ENCODE data around the gene ADNP2. TPM values are rescaled to one million over a fixed set of nuclear protein-coding genes. Genes with fewer than 3 reads are reported as not detected.

ADNP2 gene
- total and polyA plus RNA-seq, 12 donors: 4.6 to 12.4 (median 10.8) TPM

DNA sequence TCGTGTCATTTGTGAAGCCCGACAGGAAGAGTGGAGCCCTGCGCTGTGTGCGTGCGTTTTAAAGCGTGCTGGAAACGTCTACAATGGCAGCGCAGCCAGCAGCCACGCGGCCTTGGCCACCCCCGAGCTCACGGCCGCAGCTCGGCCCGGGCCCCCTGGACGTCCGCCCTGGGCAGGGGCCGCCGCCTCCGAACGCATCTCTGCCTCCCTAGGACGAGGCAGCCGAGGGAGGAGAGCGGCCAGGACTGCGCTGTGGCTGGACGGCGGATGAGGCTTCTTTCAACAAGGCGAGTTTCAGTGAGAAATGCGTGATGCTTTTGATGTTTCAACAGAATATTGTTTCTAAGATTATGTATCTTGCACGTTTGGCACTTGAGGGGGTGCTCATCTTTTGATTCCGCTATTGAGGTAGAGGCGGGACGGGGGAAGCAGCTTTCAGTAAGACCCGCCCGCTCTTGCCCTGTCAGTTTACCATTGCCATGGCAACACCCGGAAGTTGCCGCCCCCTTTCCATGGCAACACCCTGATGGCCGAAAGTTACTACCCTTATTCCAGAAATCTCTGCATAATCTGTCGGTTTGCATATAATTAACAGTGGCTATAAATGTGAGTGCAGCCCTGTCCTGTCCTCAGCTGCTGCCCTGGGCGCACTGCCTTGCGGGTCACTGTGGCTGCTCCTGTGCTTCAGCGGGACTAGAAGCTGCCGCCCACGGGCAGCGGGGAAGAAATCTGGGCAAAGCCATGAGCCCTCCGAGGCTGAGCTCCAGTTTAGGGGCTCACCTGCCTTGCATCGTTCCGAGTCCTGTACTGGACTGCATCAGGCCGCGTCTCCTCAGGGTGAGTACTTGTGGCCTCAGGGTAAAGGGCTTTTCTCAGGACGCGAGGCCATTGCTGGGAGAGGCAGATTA is 38.6 kb downstream of the ADNP2 start:
- DNase-seq (peak; percentile 71 to 86), ATAC-seq (peak; percentile 90 to 98 (median 94))
- peak overlapping the region in 4 of 10 donors; percentile 7 to 47 (median 44) for H3K27ac ChIP-seq
- WGBS, 2 donors: 27 to 38% methylated on average over 52 of the region's 52 CpGs
- peak overlapping the region; percentile 26 to 72 (median 63) for H3K4me3 ChIP-seq
- intact Hi-C loops (cut with DNase I): loop anchor here in 1 of 10 donors (10.0 kb wide), 1 partner anchor 113 kb away; the partner anchor contains the start of gene RBFA
- TF ChIP-seq, protein P1, sequence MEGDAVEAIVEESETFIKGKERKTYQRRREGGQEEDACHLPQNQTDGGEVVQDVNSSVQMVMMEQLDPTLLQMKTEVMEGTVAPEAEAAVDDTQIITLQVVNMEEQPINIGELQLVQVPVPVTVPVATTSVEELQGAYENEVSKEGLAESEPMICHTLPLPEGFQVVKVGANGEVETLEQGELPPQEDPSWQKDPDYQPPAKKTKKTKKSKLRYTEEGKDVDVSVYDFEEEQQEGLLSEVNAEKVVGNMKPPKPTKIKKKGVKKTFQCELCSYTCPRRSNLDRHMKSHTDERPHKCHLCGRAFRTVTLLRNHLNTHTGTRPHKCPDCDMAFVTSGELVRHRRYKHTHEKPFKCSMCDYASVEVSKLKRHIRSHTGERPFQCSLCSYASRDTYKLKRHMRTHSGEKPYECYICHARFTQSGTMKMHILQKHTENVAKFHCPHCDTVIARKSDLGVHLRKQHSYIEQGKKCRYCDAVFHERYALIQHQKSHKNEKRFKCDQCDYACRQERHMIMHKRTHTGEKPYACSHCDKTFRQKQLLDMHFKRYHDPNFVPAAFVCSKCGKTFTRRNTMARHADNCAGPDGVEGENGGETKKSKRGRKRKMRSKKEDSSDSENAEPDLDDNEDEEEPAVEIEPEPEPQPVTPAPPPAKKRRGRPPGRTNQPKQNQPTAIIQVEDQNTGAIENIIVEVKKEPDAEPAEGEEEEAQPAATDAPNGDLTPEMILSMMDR (IDR thresholded peaks at IDR 0.05): no peak
- no peaks in the 10 kb centered on the region for H3K27me3 ChIP-seq
- no peaks in the 10 kb centered on the region for H3K36me3 ChIP-seq
- H3K9me3 ChIP-seq: no peaks in the 10 kb centered on the region
- peaks cover 0 to 21% (median 14%) of the 10 kb centered on the region in 9 donors for H3K4me1 ChIP-seq

DNA sequence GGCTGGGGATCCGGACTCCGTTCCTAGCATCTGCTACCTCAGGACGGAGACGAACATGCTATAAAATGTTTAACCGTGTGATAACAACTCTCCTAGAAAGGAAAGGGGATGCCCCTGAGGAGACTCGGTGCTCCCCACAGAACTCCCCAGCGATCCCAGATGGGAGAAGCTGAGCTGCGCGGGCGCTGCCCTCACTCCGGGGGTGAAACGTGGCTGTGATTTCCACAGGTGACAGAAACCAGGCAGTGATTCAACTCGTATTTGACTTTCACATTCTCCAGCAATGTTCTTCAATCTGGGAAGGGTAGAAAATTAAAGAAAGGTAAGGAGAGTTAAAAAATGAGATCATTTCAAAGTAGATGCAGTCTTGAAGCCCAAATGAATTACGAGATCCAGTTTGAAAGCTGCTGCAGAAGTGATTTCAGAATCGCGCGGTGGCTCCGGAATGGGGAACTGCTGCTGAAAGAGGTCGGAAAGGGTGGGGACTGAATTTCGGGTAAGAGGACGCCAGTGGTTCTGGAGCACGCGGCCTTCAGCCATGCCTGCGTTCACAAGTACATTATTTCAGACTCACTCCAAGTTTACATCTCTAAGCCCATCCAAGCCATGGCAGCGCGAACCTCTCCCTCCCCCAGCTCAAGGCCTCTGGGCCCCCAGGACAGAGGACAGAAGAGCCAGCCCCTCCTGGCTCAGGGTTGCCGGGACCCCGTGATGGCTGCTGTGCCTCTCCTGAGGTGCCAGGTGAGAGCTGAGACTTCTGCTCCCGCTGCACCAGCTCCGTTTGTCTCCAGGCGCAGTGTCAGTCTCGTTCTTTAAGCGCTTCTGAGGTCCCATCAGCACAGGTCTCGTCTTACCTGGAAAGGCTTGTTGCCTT is 39.5 kb downstream of the ADNP2 start:
- ATAC-seq (peak in 5 of 8 donors; percentile 20 to 46 (median 31)), DNase-seq (no peak)
- WGBS, 2 donors: 54 to 56% methylated on average over 34 of the region's 34 CpGs
- TF ChIP-seq, protein P1 (IDR thresholded peaks at IDR 0.05): no peak
- Histone ChIP-seq H3K4me3 (peak overlapping the region; percentile 26 to 72 (median 63)), H3K4me1 (peaks cover 0 to 21% (median 14%) of the 10 kb centered on the region in 9 donors), H3K27me3 (no peaks in the 10 kb centered on the region), H3K9me3 (no peaks in the 10 kb centered on the region), H3K27ac (peak overlapping the region in 3 of 10 donors; percentile 7 to 47 (median 41)), H3K36me3 (no peaks in the 10 kb centered on the region)
- intact Hi-C loops (cut with DNase I): loop anchor here in 1 of 10 donors (10.0 kb wide), 1 partner anchor 114 kb away; the partner anchor contains the start of gene RBFA

DNA sequence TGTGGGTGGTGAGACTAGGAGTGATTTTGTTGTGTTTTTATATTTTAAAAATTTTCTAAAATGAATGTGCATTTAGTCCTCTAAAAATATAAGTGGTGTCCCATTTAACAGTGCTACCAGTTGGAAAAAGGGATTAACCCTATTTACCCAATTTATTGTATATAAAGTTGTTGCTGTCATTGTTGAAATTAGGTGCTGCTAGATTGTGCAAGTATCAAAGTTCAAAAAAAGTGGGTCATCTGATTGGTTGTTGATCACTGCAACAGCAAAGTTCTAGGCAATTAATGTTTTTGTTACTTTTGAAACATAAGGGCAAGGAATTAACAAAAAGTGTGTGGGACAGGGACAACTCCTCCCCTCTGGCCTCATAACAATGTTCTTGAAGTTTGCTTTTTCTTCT is 40.6 kb downstream of the ADNP2 start:
- no peak for ATAC-seq
- Histone ChIP-seq H3K36me3 (no peaks in the 10 kb centered on the region), H3K9me3 (no peaks in the 10 kb centered on the region), H3K4me3 (no peak overlapping the region), H3K27me3 (no peaks in the 10 kb centered on the region), H3K4me1 (peaks cover 0 to 21% (median 14%) of the 10 kb centered on the region in 9 donors), H3K27ac (no peak overlapping the region)
- TF ChIP-seq, protein P1 (IDR thresholded peaks at IDR 0.05): no peak
- DNase-seq: no peak
- intact Hi-C loops (cut with DNase I): loop anchor here in 2 of 10 donors (10.0 kb wide), 2 partner anchors 115 to 775 kb away; partner anchors contain the start of gene RBFA (in 1 of the 2)

DNA sequence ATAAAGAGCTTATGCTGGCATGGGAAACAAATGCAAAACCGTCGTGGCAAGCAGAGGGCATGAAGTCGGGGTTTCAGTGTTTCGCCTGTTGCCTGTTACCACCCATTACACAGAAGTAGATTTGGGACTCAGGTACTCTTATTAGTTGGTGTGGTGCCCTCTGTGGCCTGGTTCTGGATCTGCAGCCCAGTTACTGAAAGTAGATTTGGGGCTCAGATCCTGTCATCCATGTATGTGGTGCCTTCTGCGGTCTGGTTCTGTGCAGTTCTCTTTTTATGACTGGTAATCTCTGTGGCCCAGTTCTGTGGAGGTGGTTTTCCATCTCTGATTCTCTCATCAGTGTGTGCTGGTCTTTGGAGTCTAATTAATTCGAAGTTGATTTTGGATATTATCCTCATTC is 45.2 kb downstream of the ADNP2 start:
- H3K4me3 ChIP-seq: no peak overlapping the region
- intact Hi-C loops (cut with DNase I): loop anchor here in 1 of 10 donors (10.0 kb wide), 1 partner anchor 779 kb away; no protein-coding TSS in a partner anchor
- 73 to 76% methylated on average over 6 of the region's 6 CpGs for WGBS, 2 donors
- H3K27me3 ChIP-seq: peaks cover 0 to 2% (median 0%) of the 10 kb centered on the region in 7 donors
- no peaks in the 10 kb centered on the region for H3K36me3 ChIP-seq
- TF ChIP-seq, protein P1 (IDR thresholded peaks at IDR 0.05): peak in 5 of 9 donors; percentile 10 to 49 (median 32)
- DNase-seq: no peak
- H3K9me3 ChIP-seq: no peaks in the 10 kb centered on the region
- H3K27ac ChIP-seq: no peak overlapping the region
- H3K4me1 ChIP-seq: peaks cover 0 to 10% (median 0%) of the 10 kb centered on the region in 9 donors
- no peak for ATAC-seq

Measured in heart right ventricle (tissue), 16 donors.